ENCODE measurements around the gene EZR.

- no peak for TF ChIP-seq EZH2 (IDR thresholded peaks at IDR 0.05; ENCODE audit: low read length)
- TF ChIP-seq CTCF (optimal IDR thresholded peaks at IDR 0.05 in 1 of 3, IDR thresholded peaks at IDR 0.05 in 1 of 3, conservative IDR thresholded peaks at IDR 0.05 in 1 of 3; ENCODE audit: extremely low read depth in 1 of 3, insufficient read depth in 2 of 3, low read length in 3 of 3), result no peak
Observed at GRCh38 chr6:158717341-158718330, 101.5 kb downstream of the EZR start.
